H9 (cell line): Measurements from ENCODE around the gene ASGR2. TPM values are rescaled to one million over a fixed set of nuclear protein-coding genes. Genes with fewer than 3 reads are reported as not detected.

Experiments used
- DNase-seq: peaks from one replicate; pipeline ENCODE4 v3.0.0-alpha.2; 2017
- H2AFZ ChIP-seq: one replicate; pipeline ENCODE4 v1.6.1; 2013; ENCODE audit warnings: mild to moderate bottlenecking, low read length, control low read depth, moderate library complexity
- H2AK5ac ChIP-seq: 2 replicates; pipeline ENCODE4 v1.6.1; 2013; ENCODE audit warnings: low read length, control low read depth, mixed read lengths; ENCODE audit not compliant: insufficient read length
- H2BK120ac ChIP-seq: one replicate; pipeline ENCODE4 v1.6.1; 2013; ENCODE audit warnings: low read depth, mild to moderate bottlenecking, low read length, control low read depth, inconsistent platforms; ENCODE audit not compliant: poor library complexity, severe bottlenecking
- H2BK12ac ChIP-seq: 2 replicates; pipeline ENCODE4 v1.6.1; 2013; ENCODE audit warnings: low read length, control low read depth, mixed read lengths, low read depth; ENCODE audit not compliant: insufficient read length
- H2BK15ac ChIP-seq: 2 replicates; pipeline ENCODE4 v1.6.1; 2013; ENCODE audit warnings: low read depth, low read length, control low read depth
- H2BK20ac ChIP-seq: one replicate; pipeline ENCODE4 v1.6.1; 2013; ENCODE audit warnings: low read depth, mild to moderate bottlenecking, low read length, control low read depth, inconsistent platforms; ENCODE audit not compliant: poor library complexity, severe bottlenecking
- H2BK5ac ChIP-seq: 2 replicates; pipeline ENCODE4 v1.6.1; 2013; ENCODE audit warnings: low read length, control low read depth, mixed read lengths; ENCODE audit not compliant: insufficient read length
- H3K14ac ChIP-seq: 2 replicates; pipeline ENCODE4 v1.6.1; 2013; ENCODE audit warnings: low read length, control low read depth; ENCODE audit not compliant: insufficient read depth
- H3K18ac ChIP-seq: 2 replicates; pipeline ENCODE4 v1.6.1; 2013; ENCODE audit warnings: low read depth, mild to moderate bottlenecking, mixed read lengths, low read length, control low read depth; ENCODE audit not compliant: insufficient read length
- H3K23ac ChIP-seq: 2 replicates; pipeline ENCODE4 v1.6.1; 2013; ENCODE audit warnings: low read length, control low read depth, mixed read lengths, low read depth; ENCODE audit not compliant: insufficient read length
- H3K23me2 ChIP-seq: 2 replicates; pipeline ENCODE4 v1.6.1; 2013; ENCODE audit warnings: low read depth, mild to moderate bottlenecking, mixed read lengths, low read length, control low read depth; ENCODE audit not compliant: insufficient read length, poor library complexity, severe bottlenecking
- H3K27ac ChIP-seq: 2 replicates; pipeline ENCODE4 v1.5.1; 2013; ENCODE audit warnings: low read length, control low read depth, mixed read lengths, low read depth; ENCODE audit not compliant: insufficient read length
- H3K27me3 ChIP-seq: 2 replicates; pipeline ENCODE4 v1.6.1; 2013; ENCODE audit warnings: low read length, control low read depth, inconsistent platforms; ENCODE audit not compliant: insufficient read depth
- H3K4ac ChIP-seq: 2 replicates; pipeline ENCODE4 v1.6.1; 2013; ENCODE audit warnings: low read depth, mild to moderate bottlenecking, control low read depth, inconsistent platforms, low read length, moderate library complexity
- H3K4me1 ChIP-seq: 2 replicates; pipeline ENCODE4 v1.6.1; 2013; ENCODE audit warnings: low read length, control low read depth, inconsistent platforms; ENCODE audit not compliant: insufficient read depth
- H3K4me2 ChIP-seq: 2 replicates; pipeline ENCODE4 v1.6.1; 2013; ENCODE audit warnings: low read length, control low read depth, mixed read lengths; ENCODE audit not compliant: insufficient read length, insufficient read depth
- H3K56ac ChIP-seq: 2 replicates; pipeline ENCODE4 v1.6.1; 2013; ENCODE audit warnings: low read depth, mild to moderate bottlenecking, mixed read lengths, low read length, control low read depth; ENCODE audit not compliant: insufficient read length
- H3K79me1 ChIP-seq: 2 replicates; pipeline ENCODE4 v1.6.1; 2013; ENCODE audit warnings: low read depth, mild to moderate bottlenecking, moderate library complexity, low read length, control low read depth, inconsistent platforms; ENCODE audit not compliant: insufficient read depth, poor library complexity, severe bottlenecking
- H3K79me2 ChIP-seq: 2 replicates; pipeline ENCODE4 v1.6.1; 2013; ENCODE audit warnings: low read length, control low read depth, inconsistent platforms; ENCODE audit not compliant: insufficient read depth
- H3K9ac ChIP-seq: 2 replicates; pipeline ENCODE4 v1.6.1; 2013; ENCODE audit warnings: low read length, control low read depth, mixed read lengths; ENCODE audit not compliant: insufficient read length; ENCODE audit errors: extremely low read depth
- H3K9me3 ChIP-seq: one replicate; pipeline ENCODE4 v1.6.1; 2013; ENCODE audit warnings: low read depth, low read length, inconsistent platforms; ENCODE audit not compliant: control insufficient read depth
- H3T11ph ChIP-seq: one replicate; pipeline ENCODE4 v1.6.1; 2013; ENCODE audit warnings: mild to moderate bottlenecking, low read length, control low read depth, inconsistent platforms
- H4K20me1 ChIP-seq: one replicate; pipeline ENCODE4 v1.6.1; 2013; ENCODE audit not compliant: control insufficient read depth, insufficient read length, insufficient read depth
- H4K5ac ChIP-seq: 2 replicates; pipeline ENCODE4 v1.6.1; 2013; ENCODE audit warnings: low read depth, mild to moderate bottlenecking, mixed read lengths, low read length, control low read depth; ENCODE audit not compliant: insufficient read length
- H4K8ac ChIP-seq: replicated peaks from 2 replicates; pipeline ENCODE4 v1.6.1; 2013; ENCODE audit warnings: low read length, control low read depth, mixed read lengths, low read depth; ENCODE audit not compliant: insufficient read length
- H4K91ac ChIP-seq: 2 replicates; pipeline ENCODE4 v1.6.1; 2013; ENCODE audit warnings: low read depth, mild to moderate bottlenecking, moderate library complexity, mixed read lengths, low read length, control low read depth; ENCODE audit not compliant: insufficient read length
- H3K27ac Mint-ChIP-seq, 3 experiments: 2 replicates in 2 of 3; 3 replicates in 1 of 3; pipeline ENCODE4 v1.8.0; 2020 to 2021; ENCODE audit warnings: mixed read lengths in 3 of 3, mild to moderate bottlenecking in 1 of 3, moderate library complexity in 1 of 3
- H3K27me3 Mint-ChIP-seq: 2 replicates; pipeline ENCODE4 v1.8.0; 2021; ENCODE audit warnings: low read depth, mild to moderate bottlenecking, moderate library complexity, mixed read lengths
- H3K36me3 Mint-ChIP-seq, 3 experiments: 2 replicates in 2 of 3; 3 replicates in 1 of 3; pipeline ENCODE4 v1.8.0; 2020 to 2021; ENCODE audit warnings: low read depth in 3 of 3, mixed read lengths in 3 of 3; ENCODE audit not compliant: insufficient read depth in 1 of 3
- H3K4me1 Mint-ChIP-seq, 2 experiments: 2 replicates each; pipeline ENCODE4 v1.8.0; 2020; ENCODE audit warnings: mixed read lengths in 2 of 2
- H3K4me3 Mint-ChIP-seq, 2 experiments: 2 replicates in 1 of 2; 3 replicates in 1 of 2; pipeline ENCODE4 v1.8.0; 2020 to 2021; ENCODE audit warnings: mild to moderate bottlenecking in 2 of 2, mixed read lengths in 2 of 2, moderate library complexity in 1 of 2
- H3K9me3 Mint-ChIP-seq, 2 experiments: 2 replicates in 1 of 2; 3 replicates in 1 of 2; pipeline ENCODE4 v1.8.0; 2020; ENCODE audit warnings: mild to moderate bottlenecking in 2 of 2, mixed read lengths in 2 of 2, moderate library complexity in 1 of 2
- CTCF ChIP-seq: fragments of 200-600 bp; sonication (generic); conservative IDR thresholded peaks from 3 replicates; pipeline ENCODE4 v1.8.0; 2021; ENCODE audit warnings: antibody characterized with exemption, mild to moderate bottlenecking
- WGBS: extraction: QIAGEN DNeasy Blood & Tissue Kit; methylation state at CpG from one replicate; pipeline ENCODE4 v1.1.7; 2013; ENCODE audit warnings: missing lambda C conversion rate, low lambda C conversion rate, mixed read lengths; ENCODE audit not compliant: insufficient read length; ENCODE audit errors: extremely low coverage; 5-methylcytosine and 5-hydroxymethylcytosine counted together
- total RNA-seq: library from RNA; stranded (reverse); gene quantifications from 2 replicates; pipeline ENCODE4 v1.2.1, GENCODE V29; 2021

ASGR2 gene
- total RNA-seq, 1 experiment from 2014 or later = not detected

GRCh38 chr17:7064261-7064660 is 50.4 kb downstream of the ASGR2 start:
- H2BK5ac ChIP-seq = no peak overlapping the region
- no peak overlapping the region for H3K9ac ChIP-seq
- no peak overlapping the region for H3K4me2 ChIP-seq
- H3K23ac ChIP-seq = no peak overlapping the region
- H3K18ac ChIP-seq = no peak overlapping the region
- H3K79me2 ChIP-seq = no peaks in the 10 kb centered on the region
- H3K4me1 ChIP-seq = no peaks in the 10 kb centered on the region
- H2AK5ac ChIP-seq = no peak overlapping the region
- Mint-ChIP-seq H3K27ac (peak overlapping the region in 1 of 3 experiments; percentile 34; a peak in 1 of 7 replicates), H3K9me3 (peaks cover 25% of the 10 kb centered on the region in 2 experiments), H3K4me1 (peaks cover 3 to 4% of the 10 kb centered on the region in 2 experiments; a peak in 3 of 4 replicates), H3K4me3 (no peak overlapping the region), H3K27me3 (peaks cover 43% of the 10 kb centered on the region), H3K36me3 (peaks cover 4 to 10% (median 6%) of the 10 kb centered on the region in 3 experiments; a peak in 5 of 7 replicates)
- H3K79me1 ChIP-seq = no peaks in the 10 kb centered on the region
- no peak overlapping the region for H2AFZ ChIP-seq
- H3K14ac ChIP-seq = no peak overlapping the region
- no peak overlapping the region for H4K5ac ChIP-seq
- H4K8ac ChIP-seq = no peak overlapping the region
- no peak overlapping the region for H2BK15ac ChIP-seq
- no peak overlapping the region for H3T11ph ChIP-seq
- no peak for DNase-seq
- no peak overlapping the region for H3K4ac ChIP-seq
- no peak for TF ChIP-seq CTCF
- H3K56ac ChIP-seq = no peak overlapping the region
- no peak overlapping the region for H2BK120ac ChIP-seq
- H3K27ac ChIP-seq = no peak overlapping the region
- H2BK12ac ChIP-seq = no peak overlapping the region
- no peak overlapping the region for H4K91ac ChIP-seq
- no peaks in the 10 kb centered on the region for H4K20me1 ChIP-seq
- H3K9me3 ChIP-seq = no peaks in the 10 kb centered on the region
- H3K27me3 ChIP-seq = no peaks in the 10 kb centered on the region
- WGBS = no CpG with 5 or more reads among the region's 4 CpGs
- H2BK20ac ChIP-seq = no peak overlapping the region
- H3K23me2 ChIP-seq = no peaks in the 10 kb centered on the region
